HCT116 (cell line): ENCODE measurements around the gene CIB4. TPM values are rescaled to one million over a fixed set of nuclear protein-coding genes. Genes with fewer than 3 reads are reported as not detected.

Experiments
- ATAC-seq: fragments of 200-7000 bp; cut with Tn5 transposase; 2 replicates; pipeline ENCODE4 v1.9.1; 2020; ENCODE audit warnings: mild to moderate bottlenecking, moderate library complexity
- BruUV-seq: library from RNA; stranded (reverse); fragments of 400-500 nt; replicated peaks from 2 replicates; lab custom pipeline; 2021; lab: Mats Ljungman, UMichigan
- CTCF ChIA-PET: fragments of 300-600 bp; sonication (Branson Sonifier 250); formaldehyde crosslinking; loops from one replicate; lab custom pipeline; 2021; ENCODE audit warnings: antibody characterized with exemption; lab: Charles Lee
- POLR2A ChIA-PET: fragments of 300-600, 350-600 bp; sonication (Branson Sonifier 250); formaldehyde crosslinking; loops from one replicate; lab custom pipeline; 2021; ENCODE audit warnings: antibody characterized with exemption; lab: Charles Lee
- RAD21 ChIA-PET, 2 experiments: fragments of 300-600 bp; sonication (Branson Sonifier 250); formaldehyde crosslinking; loops; one replicate each; lab custom pipeline; 2023; ENCODE audit warnings: low total read pairs in 2 of 2; ENCODE audit not compliant: uncharacterized antibody in 2 of 2, unreplicated experiment in 2 of 2, low non-redundant PET in 1 of 2; lab: Charles Lee
- DNase-seq: peaks from one replicate; pipeline ENCODE4 v3.0.0-alpha.2; 2010; ENCODE audit warnings: low read depth, low spot score
- H2AFZ ChIP-seq: fragments of 200-600 bp; shearing (Covaris generic), sonication (generic); 2 replicates; pipeline ENCODE4 v1.6.1; 2017; ENCODE audit warnings: low read depth, mixed run types, mixed read lengths, antibody characterized with exemption, low read length; ENCODE audit not compliant: poor library complexity, severe bottlenecking
- H3K27ac ChIP-seq: 2 replicates; pipeline ENCODE4 v1.5.1; 2012; ENCODE audit warnings: low read depth, low read length
- H3K27me3 ChIP-seq: fragments of 200-600 bp; sonication (generic); 2 replicates; pipeline ENCODE4 v1.6.1; 2016; ENCODE audit warnings: mixed run types, low read length, mixed read lengths; ENCODE audit not compliant: insufficient read depth
- H3K36me3 ChIP-seq, 2 experiments: fragments of 200-500 bp in 1 of 2; fragments of 200-600 bp in 1 of 2; sonication (Bioruptor generic) in 1 of 2; sonication (generic) in 1 of 2; 2 replicates each; pipeline versions ENCODE4 v1.5.1 to v1.6.1; 2014 to 2016; ENCODE audit warnings: low read length in 2 of 2, inconsistent platforms in 1 of 2, mixed read lengths in 1 of 2, mixed run types in 1 of 2; ENCODE audit not compliant: insufficient read depth in 2 of 2, control insufficient read depth in 1 of 2
- H3K4me1 ChIP-seq, 2 experiments: fragments of 200-600 bp in 1 of 2; sonication (generic) in 1 of 2; 2 replicates each; pipeline versions ENCODE4 v1.5.1 to v1.6.1; 2012 to 2017; ENCODE audit warnings: low read length in 2 of 2, inconsistent platforms in 1 of 2, mild to moderate bottlenecking in 1 of 2, mixed read lengths in 1 of 2, mixed run types in 1 of 2, moderate library complexity in 1 of 2; ENCODE audit not compliant: insufficient read depth in 2 of 2, control insufficient read depth in 1 of 2
- H3K4me2 ChIP-seq: fragments of 200-600 bp; sonication (generic); 2 replicates; pipeline ENCODE4 v1.6.1; 2017; ENCODE audit warnings: mixed run types, low read length, mixed read lengths
- H3K4me3 ChIP-seq, 2 experiments: fragments of 200-600 bp in 1 of 2; sonication (generic) in 1 of 2; replicated peaks in 1 of 2; 2 replicates each; pipeline ENCODE4 v1.5.1; 2011 to 2016; ENCODE audit warnings: low read length in 2 of 2, control low read depth in 1 of 2, low read depth in 1 of 2, mild to moderate bottlenecking in 1 of 2, mixed read lengths in 1 of 2, mixed run types in 1 of 2
- H3K79me2 ChIP-seq: fragments of 200-600 bp; sonication (generic); 2 replicates; pipeline ENCODE4 v1.6.1; 2017; ENCODE audit warnings: mild to moderate bottlenecking, mixed run types, low read length, moderate library complexity, mixed read lengths; ENCODE audit not compliant: insufficient read depth
- H3K9ac ChIP-seq: fragments of 200-600 bp; sonication (generic); 2 replicates; pipeline ENCODE4 v1.6.1; 2016; ENCODE audit warnings: low read length, mixed read lengths
- H3K9me2 ChIP-seq: fragments of 200-600 bp; sonication (generic), shearing (Covaris generic); 2 replicates; pipeline ENCODE4 v1.6.1; 2017; ENCODE audit warnings: mixed run types, mild to moderate bottlenecking, moderate library complexity; ENCODE audit not compliant: insufficient read depth
- H3K9me3 ChIP-seq, 2 experiments: fragments of 200-500 bp in 1 of 2; fragments of 200-600 bp in 1 of 2; sonication (Bioruptor generic) in 1 of 2; sonication (generic) in 1 of 2; 2 replicates each; pipeline ENCODE4 v1.6.1; 2014 to 2017; ENCODE audit warnings: low read length in 2 of 2, mixed read lengths in 2 of 2, inconsistent platforms in 1 of 2, low read depth in 1 of 2, mild to moderate bottlenecking in 1 of 2, mixed run types in 1 of 2, moderate library complexity in 1 of 2; ENCODE audit not compliant: control insufficient read depth in 1 of 2, insufficient read depth in 1 of 2
- H4K20me1 ChIP-seq: fragments of 200-600 bp; sonication (generic), shearing (Covaris generic); 2 replicates; pipeline ENCODE4 v1.6.1; 2017; ENCODE audit warnings: mixed run types, mild to moderate bottlenecking, moderate library complexity; ENCODE audit not compliant: insufficient read depth
- ATF3 ChIP-seq: IDR thresholded peaks from 2 replicates; pipeline ENCODE4 v1.6.1; 2012
- CBX3 ChIP-seq: IDR thresholded peaks from 2 replicates; pipeline ENCODE4 v1.6.1; 2012; ENCODE audit warnings: low read depth
- CEBPB ChIP-seq: IDR thresholded peaks from 2 replicates; pipeline ENCODE4 v1.6.1; 2012; ENCODE audit warnings: low read depth
- CTCF ChIP-seq, 3 experiments: fragments of 200-600 bp in 1 of 3; sonication (generic) in 1 of 3; IDR thresholded peaks in 2 of 3; conservative IDR thresholded peaks in 1 of 3; 2 replicates each; pipeline ENCODE4 v1.5.1; 2012 to 2017; ENCODE audit warnings: low read depth in 2 of 3, low read length in 2 of 3, antibody characterized with exemption in 1 of 3, borderline replicate concordance in 1 of 3, control low read depth in 1 of 3, mild to moderate bottlenecking in 1 of 3, mixed read lengths in 1 of 3, mixed run types in 1 of 3, moderate library complexity in 1 of 3; ENCODE audit not compliant: insufficient read depth in 1 of 3
- EZH2 ChIP-seq: fragments of 200-600 bp; sonication (generic); IDR thresholded peaks from 2 replicates; pipeline ENCODE4 v1.6.1; 2017; ENCODE audit warnings: antibody characterized with exemption, mixed run types
- EZH2phosphoT487 ChIP-seq: fragments of 200-600 bp; IDR thresholded peaks from 2 replicates; pipeline ENCODE4 v1.6.1; 2018; ENCODE audit warnings: antibody characterized with exemption, borderline replicate concordance
- FOSL1 ChIP-seq: IDR thresholded peaks from 2 replicates; pipeline ENCODE4 v1.6.1; 2012; ENCODE audit warnings: low read depth
- MAX ChIP-seq: IDR thresholded peaks from 2 replicates; pipeline ENCODE4 v1.6.1; 2012
- POLR2A ChIP-seq: IDR thresholded peaks from 2 replicates; pipeline ENCODE4 v1.7.0; 2011; ENCODE audit warnings: borderline replicate concordance; ENCODE audit not compliant: insufficient read depth, insufficient read length; ENCODE audit errors: extremely low read depth
- POLR2AphosphoS5 ChIP-seq: IDR thresholded peaks from 2 replicates; pipeline ENCODE4 v1.6.1; 2011; ENCODE audit warnings: mild to moderate bottlenecking, low read depth, low read length, moderate library complexity
- RAD21 ChIP-seq: IDR thresholded peaks from 2 replicates; pipeline ENCODE4 v1.6.1; 2012; ENCODE audit warnings: low read depth, mild to moderate bottlenecking
- SIN3A ChIP-seq: IDR thresholded peaks from 2 replicates; pipeline ENCODE4 v1.6.1; 2012; ENCODE audit warnings: low read depth
- SRF ChIP-seq: IDR thresholded peaks from 2 replicates; pipeline ENCODE4 v1.6.1; 2012; ENCODE audit warnings: low read depth
- YY1 ChIP-seq: IDR thresholded peaks from 2 replicates; pipeline ENCODE4 v1.6.1; 2011; ENCODE audit warnings: low read length, low read depth, moderate library complexity, mild to moderate bottlenecking; ENCODE audit not compliant: insufficient replicate concordance; ENCODE audit errors: extremely low read depth
- ZBTB33 ChIP-seq: IDR thresholded peaks from 2 replicates; pipeline ENCODE4 v1.6.1; 2011; ENCODE audit warnings: mild to moderate bottlenecking, low read length, moderate library complexity; ENCODE audit not compliant: insufficient replicate concordance; ENCODE audit errors: extremely low read depth
- ZFX ChIP-seq: fragments of 450-650 bp; IDR thresholded peaks from 2 replicates; pipeline ENCODE4 v1.6.1; 2017
- ZNF274 ChIP-seq: fragments of 200-500 bp; sonication (Bioruptor generic); IDR thresholded peaks from 2 replicates; pipeline ENCODE4 v1.6.1; 2014; ENCODE audit warnings: mild to moderate bottlenecking, low read depth, low read length, inconsistent platforms
- intact Hi-C: fragments of 100-400 bp; cut with micrococcal nuclease; formaldehyde crosslinking; loops from 2 replicates; pipeline ENCODE4 v1.10.0; 2022
- total RNA-seq: library from RNA; stranded (reverse); gene quantifications from one replicate; pipeline ENCODE4 v1.2.1, GENCODE V29; 2021; ENCODE audit not compliant: unreplicated experiment

The CIB4 gene
- total RNA-seq, 1 experiment from 2014 or later: not detected

GRCh38 chr2:26609839-26610277 is 31.3 kb downstream of the CIB4 start:
- H3K4me3 ChIP-seq: no peak overlapping the region
- no peak for ATAC-seq
- H3K9ac ChIP-seq: no peak overlapping the region
- no peaks in the 10 kb centered on the region for H3K9me2 ChIP-seq
- BruUV-seq: no TSS peak
- no peak overlapping the region for H3K27ac ChIP-seq
- H3K79me2 ChIP-seq: no peaks in the 10 kb centered on the region
- no peaks in the 10 kb centered on the region for H4K20me1 ChIP-seq
- DNase-seq: no peak
- H3K9me3 ChIP-seq: no peaks in the 10 kb centered on the region
- H2AFZ ChIP-seq: no peak overlapping the region
- no peak overlapping the region for H3K4me2 ChIP-seq
- no peak for TF ChIP-seq POLR2AphosphoS5
- intact Hi-C loops: loop anchor here (5.0 kb wide), 2 partner anchors 232 to 332 kb away; no protein-coding TSS in a partner anchor
- RAD21 ChIA-PET: no interaction called here
- H3K4me1 ChIP-seq: peaks cover 14 to 26% of the 10 kb centered on the region in 2 experiments; a peak in 3 of 4 replicates
- POLR2A ChIA-PET: no interaction called here
- H3K36me3 ChIP-seq: no peaks in the 10 kb centered on the region
- CTCF ChIA-PET: no interaction called here
- H3K27me3 ChIP-seq: no peaks in the 10 kb centered on the region

- BruUV-seq: no TSS peak
- Histone ChIP-seq H3K9me3 (no peaks in the 10 kb centered on the region), H2AFZ (no peak overlapping the region), H3K27me3 (no peaks in the 10 kb centered on the region), H4K20me1 (no peaks in the 10 kb centered on the region), H3K4me3 (no peak overlapping the region), H3K27ac (no peak overlapping the region), H3K4me1 (peaks cover 14 to 26% of the 10 kb centered on the region in 2 experiments; a peak in 3 of 4 replicates), H3K4me2 (no peak overlapping the region), H3K79me2 (no peaks in the 10 kb centered on the region), H3K9me2 (no peaks in the 10 kb centered on the region), H3K9ac (no peak overlapping the region), H3K36me3 (no peaks in the 10 kb centered on the region)
- RAD21 ChIA-PET: no interaction called here
- intact Hi-C loops: loop anchor here (5.0 kb wide), 2 partner anchors 233 to 333 kb away; no protein-coding TSS in a partner anchor
- ATAC-seq (no peak), DNase-seq (no peak)
- CTCF ChIA-PET: no interaction called here
- POLR2A ChIA-PET: no interaction called here
- TF ChIP-seq ATF3 (no peak), EZH2 (no peak), POLR2AphosphoS5 (no peak), EZH2phosphoT487 (no peak), ZBTB33 (no peak), SIN3A (no peak), RAD21 (no peak), ZFX (no peak), ZNF274 (no peak), CBX3 (no peak), POLR2A (no peak), YY1 (no peak), CTCF (IDR thresholded peaks at IDR 0.05 in 2 of 3, conservative IDR thresholded peaks at IDR 0.05 in 1 of 3; ENCODE audit: borderline replicate concordance in 1 of 3, insufficient read depth in 1 of 3, low read depth in 2 of 3, low read length in 2 of 3) (no peak), SRF (no peak), CEBPB (no peak), MAX (no peak), FOSL1 (no peak)
These were observed 31.9 kb downstream of the CIB4 start for GRCh38 chr2:26609205-26609631.
